Fibroblast of lung (primary cell): ENCODE measurements around the gene STIL. TPM values are rescaled to one million over a fixed set of nuclear protein-coding genes. Genes with fewer than 3 reads are reported as not detected.
"Not testable (repeated sequence)": the region's sequence is repeated elsewhere in the genome, so short reads cannot be mapped to it uniquely, and the experiment has no call there.

Experiments
- DNase-seq, 2 donors: peaks; one replicate each; pipeline versions ENCODE4 v3.0.0 to v3.0.0-alpha.2; 2010; ENCODE audit warnings: low read depth in 2 of 2
- H2AFZ ChIP-seq: 2 replicates; pipeline ENCODE4 v1.5.1; 2012; ENCODE audit warnings: low read length, control low read depth, inconsistent platforms
- H3K27ac ChIP-seq: 2 replicates; pipeline ENCODE4 v1.5.1; 2011; ENCODE audit warnings: low read length, control low read depth; ENCODE audit not compliant: insufficient read depth
- H3K27me3 ChIP-seq: 2 replicates; pipeline ENCODE4 v1.5.1; 2011; ENCODE audit warnings: mild to moderate bottlenecking, low read length; ENCODE audit not compliant: control insufficient read depth, insufficient read depth
- H3K36me3 ChIP-seq: 2 replicates; pipeline ENCODE4 v1.5.1; 2011; ENCODE audit warnings: low read length; ENCODE audit not compliant: control insufficient read depth, insufficient read depth
- H3K4me1 ChIP-seq: 2 replicates; pipeline ENCODE4 v1.5.1; 2011; ENCODE audit warnings: low read length; ENCODE audit not compliant: control insufficient read depth, insufficient read depth; ENCODE audit errors: extremely low read depth
- H3K4me2 ChIP-seq: 2 replicates; pipeline ENCODE4 v1.5.1; 2011; ENCODE audit warnings: low read length, control low read depth; ENCODE audit not compliant: insufficient read depth; ENCODE audit errors: extremely low read depth
- H3K4me3 ChIP-seq, 4 experiments: fragments of 200-600 bp in 1 of 4; sonication (generic) in 1 of 4; replicated peaks in 1 of 4; 2 replicates each; pipeline ENCODE4 v1.5.1; 2011 to 2016; ENCODE audit warnings: low read length in 4 of 4, low read depth in 3 of 4, mild to moderate bottlenecking in 3 of 4, control low read depth in 2 of 4, inconsistent platforms in 1 of 4, mixed read lengths in 1 of 4; ENCODE audit not compliant: insufficient read depth in 1 of 4; ENCODE audit errors: control extremely low read depth in 1 of 4
- H3K79me2 ChIP-seq: 2 replicates; pipeline ENCODE4 v1.5.1; 2012; ENCODE audit warnings: mild to moderate bottlenecking, low read length, inconsistent platforms; ENCODE audit not compliant: control insufficient read depth, insufficient read depth
- H3K9ac ChIP-seq: 2 replicates; pipeline ENCODE4 v1.5.1; 2011; ENCODE audit warnings: mild to moderate bottlenecking, low read length, control low read depth; ENCODE audit not compliant: insufficient read depth
- H3K9me3 ChIP-seq: 2 replicates; pipeline ENCODE4 v1.5.1; 2012; ENCODE audit warnings: low read depth, low read length; ENCODE audit not compliant: control insufficient read depth, insufficient read depth
- H4K20me1 ChIP-seq: 2 replicates; pipeline ENCODE4 v1.5.1; 2011; ENCODE audit warnings: low read length; ENCODE audit not compliant: control insufficient read depth, insufficient read depth; ENCODE audit errors: extremely low read depth
- CTCF ChIP-seq, 2 donors: IDR thresholded peaks in 1 of 2; conservative IDR thresholded peaks in 1 of 2; 1 replicate in 1 of 2; 2 replicates in 1 of 2; pipeline ENCODE4 v1.5.1; 2011 to 2012; ENCODE audit warnings: low read length in 2 of 2, control low read depth in 1 of 2, inconsistent platforms in 1 of 2, low read depth in 1 of 2, mild to moderate bottlenecking in 1 of 2
- EZH2 ChIP-seq: IDR thresholded peaks from 2 replicates; pipeline ENCODE4 v1.5.1; 2012; ENCODE audit warnings: low read length, control low read depth, mild to moderate bottlenecking; ENCODE audit errors: missing control alignments
- polyA plus RNA-seq, 2 donors: library from polyadenylated mRNA; depleted of rRNA in 1 of 2; stranded (reverse) in 1 of 2; unstranded in 1 of 2; fragments of >200 nt; gene quantifications; 2 replicates each; pipeline ENCODE4 v1.2.1, GENCODE V29; 2011 to 2012; ENCODE audit warnings: missing spikeins in 1 of 2
- total RNA-seq: library from RNA; depleted of rRNA; stranded (reverse); fragments of >200 nt; gene quantifications from 2 replicates; pipeline ENCODE4 v1.2.1, GENCODE V29; 2014

STIL gene
- total and polyA plus RNA-seq, 2 donors (not counting 1 experiment from before 2014, with no cell fraction given), result 5.8 to 6.2 TPM

GRCh38 chr1:47351305-47351704 lies 37.4 kb upstream of the STIL start:
- no peak overlapping the region for H3K9ac ChIP-seq

DNA sequence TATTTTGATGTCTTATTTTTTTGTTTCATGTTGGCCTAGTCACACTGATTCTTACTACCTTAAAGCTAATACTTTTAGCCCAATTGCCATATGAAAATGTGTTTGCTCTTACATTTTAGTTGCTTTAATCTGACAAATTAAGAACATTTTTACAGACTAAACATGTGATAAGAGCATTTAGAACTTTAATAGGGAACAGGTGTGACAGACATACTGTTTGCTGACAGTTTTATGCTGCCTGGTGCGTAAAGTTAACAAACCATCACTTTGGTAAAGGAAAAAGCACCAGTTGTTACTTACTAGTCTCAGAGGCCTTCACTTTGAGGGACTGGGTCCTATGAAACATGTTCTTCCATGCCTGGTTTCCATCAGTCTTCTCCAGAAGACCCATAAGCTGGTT lies 34.3 kb upstream of the STIL start:
- Histone ChIP-seq H3K36me3 (no peaks in the 10 kb centered on the region), H2AFZ (no peak overlapping the region), H3K9me3 (no peaks in the 10 kb centered on the region), H3K27me3 (no peaks in the 10 kb centered on the region), H4K20me1 (no peaks in the 10 kb centered on the region), H3K27ac (no peak overlapping the region), H3K4me2 (no peak overlapping the region), H3K79me2 (peaks cover 30% of the 10 kb centered on the region), H3K4me1 (no peaks in the 10 kb centered on the region), H3K9ac (no peak overlapping the region), H3K4me3 (no peak overlapping the region)
- DNase-seq, result no peak
- TF ChIP-seq CTCF (conservative IDR thresholded peaks at IDR 0.05 in 1 of 2, IDR thresholded peaks at IDR 0.05 in 1 of 2; ENCODE audit: low read depth in 1 of 2, low read length in 2 of 2) (no peak), EZH2 (no peak)

More at GRCh38 chr1:47351305-47351704, 37.4 kb upstream of the STIL start:
- DNase-seq, result peak in 1 of 2 donors; percentile 55
- Histone ChIP-seq H3K36me3 (no peaks in the 10 kb centered on the region), H3K27me3 (no peaks in the 10 kb centered on the region), H2AFZ (no peak overlapping the region), H3K4me2 (no peak overlapping the region), H4K20me1 (no peaks in the 10 kb centered on the region), H3K79me2 (peaks cover 32% of the 10 kb centered on the region), H3K4me3 (no peak overlapping the region), H3K4me1 (no peaks in the 10 kb centered on the region), H3K27ac (no peak overlapping the region), H3K9me3 (no peaks in the 10 kb centered on the region)
- TF ChIP-seq CTCF (conservative IDR thresholded peaks at IDR 0.05 in 1 of 2, IDR thresholded peaks at IDR 0.05 in 1 of 2; ENCODE audit: low read depth in 1 of 2, low read length in 2 of 2) (no peak), EZH2 (no peak)

GRCh38 chr1:47347735-47348134 lies 33.8 kb upstream of the STIL start:
- Histone ChIP-seq H3K36me3 (no peaks in the 10 kb centered on the region), H3K27me3 (no peaks in the 10 kb centered on the region), H3K9me3 (no peaks in the 10 kb centered on the region), H3K27ac (no peak overlapping the region), H3K4me2 (no peak overlapping the region), H3K79me2 (peaks cover 28% of the 10 kb centered on the region), H4K20me1 (no peaks in the 10 kb centered on the region), H3K4me3 (no peak overlapping the region), H3K4me1 (no peaks in the 10 kb centered on the region), H2AFZ (no peak overlapping the region), H3K9ac (no peak overlapping the region)
- TF ChIP-seq CTCF (conservative IDR thresholded peaks at IDR 0.05 in 1 of 2, IDR thresholded peaks at IDR 0.05 in 1 of 2; ENCODE audit: low read depth in 1 of 2, low read length in 2 of 2), result no peak
- no peak for TF ChIP-seq EZH2
- no peak for DNase-seq

- H3K9ac ChIP-seq, DNase-seq, H3K4me3 ChIP-seq, H3K27ac ChIP-seq, H3K9me3 ChIP-seq, H4K20me1 ChIP-seq, H3K4me1 ChIP-seq, H3K27me3 ChIP-seq, H3K4me2 ChIP-seq, H3K36me3 ChIP-seq, H2AFZ ChIP-seq: not testable (repeated sequence)
- H3K79me2 ChIP-seq, result peaks cover 30% of the 10 kb centered on the region
These were observed 33.0 kb upstream of the STIL start for GRCh38 chr1:47346979-47347378.
